HG03432 (cell line): ENCODE results near the gene IL3.
"Not testable (repeated sequence)": the region's sequence is repeated elsewhere in the genome, so short reads cannot be mapped to it uniquely, and the experiment has no call there.

Source experiments
- ATAC-seq: cut with Tn5 transposase; IDR thresholded peaks from one replicate; pipeline ENCODE4 v1.9.1; 2021; ENCODE audit warnings: mild to moderate bottlenecking, moderate library complexity; ENCODE audit not compliant: unreplicated experiment

IL3 gene

GRCh38 chr5:132093271-132093670, 32.8 kb downstream of the IL3 start:
- no peak for ATAC-seq

- no peak for ATAC-seq
These were observed 34.1 kb downstream of the IL3 start for GRCh38 chr5:132094393-132095076.

- no peak for ATAC-seq
These were observed 34.6 kb downstream of the IL3 start for GRCh38 chr5:132095077-132095410.

- no peak for ATAC-seq
These were observed 35.0 kb downstream of the IL3 start for GRCh38 chr5:132095424-132095972.

GRCh38 chr5:132096904-132097303, 36.4 kb downstream of the IL3 start:
- no peak for ATAC-seq

- peak; percentile 22 for ATAC-seq
These were observed 37.7 kb downstream of the IL3 start for GRCh38 chr5:132098151-132098594.

- no peak for ATAC-seq
These were observed 38.2 kb downstream of the IL3 start for GRCh38 chr5:132098621-132099020.

- ATAC-seq, result peak; percentile 61
These were observed 38.8 kb downstream of the IL3 start for GRCh38 chr5:132099076-132099748.

GRCh38 chr5:132099905-132100304, 39.5 kb downstream of the IL3 start:
- ATAC-seq, result no peak

GRCh38 chr5:132100672-132101261, 40.3 kb downstream of the IL3 start:
- ATAC-seq, result no peak

GRCh38 chr5:132101385-132101880, 41.0 kb downstream of the IL3 start:
- ATAC-seq, result no peak

GRCh38 chr5:132102101-132102701, 41.7 kb downstream of the IL3 start:
- no peak for ATAC-seq

GRCh38 chr5:132102944-132103331, 42.5 kb downstream of the IL3 start:
- no peak for ATAC-seq

GRCh38 chr5:132103332-132103951, 43.0 kb downstream of the IL3 start:
- ATAC-seq, result peak; percentile 77

- ATAC-seq, result peak; percentile 17
These were observed 43.5 kb downstream of the IL3 start for GRCh38 chr5:132103969-132104391.

- ATAC-seq, result no peak
These were observed 44.1 kb downstream of the IL3 start for GRCh38 chr5:132104556-132104955.

- no peak for ATAC-seq
These were observed 45.2 kb downstream of the IL3 start for GRCh38 chr5:132105688-132106087.

- ATAC-seq, result not testable (repeated sequence)
These were observed 48.0 kb downstream of the IL3 start for GRCh38 chr5:132108495-132108894.

GRCh38 chr5:132108957-132109356, 48.5 kb downstream of the IL3 start:
- ATAC-seq, result not testable (repeated sequence)

GRCh38 chr5:132109494-132110053, 49.1 kb downstream of the IL3 start:
- ATAC-seq, result no peak

GRCh38 chr5:132110195-132110594, 49.7 kb downstream of the IL3 start:
- no peak for ATAC-seq
